Keratinocyte (primary cell): Measurements from ENCODE around the gene TRAK2. TPM values are rescaled to one million over a fixed set of nuclear protein-coding genes. Genes with fewer than 3 reads are reported as not detected.

ENCODE experiments used
- DNase-seq: peaks from one replicate; pipeline ENCODE4 v3.0.0-alpha.2; 2011; ENCODE audit warnings: low read depth, missing footprints, low spot score
- FAIRE-seq: peaks from 2 replicates; lab custom pipeline; 2011; peaks lifted over from hg19 to GRCh38; lab: Jason Lieb, UNC
- H2AFZ ChIP-seq: 2 replicates; pipeline ENCODE4 v1.6.0; 2012; ENCODE audit warnings: low read length, control low read depth, inconsistent platforms; ENCODE audit not compliant: control insufficient read depth
- H3K27ac ChIP-seq: 2 replicates; pipeline ENCODE4 v1.5.1; 2011; ENCODE audit warnings: low read length; ENCODE audit not compliant: control insufficient read depth, insufficient read depth
- H3K27me3 ChIP-seq: 3 replicates; pipeline ENCODE4 v1.6.0; 2011; ENCODE audit warnings: low read length; ENCODE audit not compliant: control insufficient read depth, insufficient read depth; ENCODE audit errors: extremely low read depth
- H3K36me3 ChIP-seq, 2 experiments: 2 replicates in 1 of 2; 3 replicates in 1 of 2; pipeline ENCODE4 v1.5.1; 2011; ENCODE audit warnings: low read length in 2 of 2, mild to moderate bottlenecking in 1 of 2; ENCODE audit not compliant: control insufficient read depth in 2 of 2, insufficient read depth in 2 of 2; ENCODE audit errors: extremely low read depth in 1 of 2
- H3K4me1 ChIP-seq: 3 replicates; pipeline ENCODE4 v1.5.1; 2011; ENCODE audit warnings: low read length; ENCODE audit not compliant: control insufficient read depth, insufficient read depth; ENCODE audit errors: extremely low read depth
- H3K4me2 ChIP-seq: 3 replicates; pipeline ENCODE4 v1.6.0; 2011; ENCODE audit warnings: low read depth, low read length; ENCODE audit not compliant: control insufficient read depth, insufficient read depth; ENCODE audit errors: extremely low read depth
- H3K4me3 ChIP-seq, 3 experiments: fragments of 200-600 bp in 1 of 3; sonication (generic) in 1 of 3; 2 replicates in 2 of 3; 3 replicates in 1 of 3; pipeline ENCODE4 v1.5.1; 2011 to 2016; ENCODE audit warnings: low read length in 3 of 3, mild to moderate bottlenecking in 3 of 3, control low read depth in 2 of 3, inconsistent platforms in 1 of 3, low read depth in 1 of 3, mixed read lengths in 1 of 3, mixed run types in 1 of 3, moderate library complexity in 1 of 3; ENCODE audit not compliant: control insufficient read depth in 2 of 3, insufficient read depth in 2 of 3; ENCODE audit errors: extremely low read depth in 1 of 3
- H3K79me2 ChIP-seq: 2 replicates; pipeline ENCODE4 v1.6.0; 2012; ENCODE audit warnings: low read length; ENCODE audit not compliant: control insufficient read depth, insufficient read depth
- H3K9ac ChIP-seq: 3 replicates; pipeline ENCODE4 v1.6.0; 2011; ENCODE audit warnings: low read length; ENCODE audit not compliant: control insufficient read depth, insufficient read depth; ENCODE audit errors: extremely low read depth
- H3K9me1 ChIP-seq: 3 replicates; pipeline ENCODE4 v1.6.0; 2011; ENCODE audit warnings: low read length; ENCODE audit not compliant: control insufficient read depth, insufficient read depth; ENCODE audit errors: extremely low read depth
- H3K9me3 ChIP-seq: 2 replicates; pipeline ENCODE4 v1.5.1; 2012; ENCODE audit warnings: low read depth, low read length; ENCODE audit not compliant: control insufficient read depth
- H4K20me1 ChIP-seq: 3 replicates; pipeline ENCODE4 v1.6.0; 2011; ENCODE audit warnings: low read length; ENCODE audit not compliant: control insufficient read depth, insufficient read depth; ENCODE audit errors: extremely low read depth
- CTCF ChIP-seq, 3 experiments: IDR thresholded peaks in 1 of 3; conservative IDR thresholded peaks in 1 of 3; optimal IDR thresholded peaks in 1 of 3; 2 replicates in 2 of 3; 3 replicates in 1 of 3; pipeline versions ENCODE3 to v1.5.1; 2011; ENCODE audit warnings: low read length in 3 of 3, mild to moderate bottlenecking in 3 of 3, moderate library complexity in 2 of 3, control low read depth in 1 of 3, inconsistent platforms in 1 of 3; ENCODE audit not compliant: insufficient read depth in 2 of 3; ENCODE audit errors: extremely low read depth in 1 of 3
- EZH2 ChIP-seq: IDR thresholded peaks from one replicate; pipeline ENCODE4 v1.6.1; 2012; ENCODE audit warnings: inconsistent platforms, mild to moderate bottlenecking, low read length, moderate library complexity
- dilution Hi-C: fragments of 300-500 bp; cut with MboI; formaldehyde crosslinking; loops from one replicate; pipeline ENCODE4 v1.7.0; 2020; ENCODE audit warnings: low sequenced_read_pairs; ENCODE audit not compliant: extremely low pct_ligation_motif_present
- polyA plus RNA-seq, 5 experiments: library from polyadenylated mRNA; depleted of rRNA in 3 of 5; stranded (reverse) in 3 of 5; stranded (forward) in 1 of 5; unstranded in 1 of 5; fragments of >200 nt; gene quantifications; 1 replicate in 1 of 5; 2 replicates in 3 of 5; 3 replicates in 1 of 5; pipeline versions ENCODE4 v1.2.1 to v1.2.3, GENCODE V29; 2011 to 2012; ENCODE audit warnings: missing spikeins in 2 of 5, low read depth in 1 of 5, low replicate concordance in 1 of 5

The TRAK2 gene
- polyA plus RNA-seq, 1 donor (not counting 4 experiments of a cell fraction or from before 2014, with no cell fraction given) = 12.9 TPM

GRCh38 chr2:201357221-201357620 lies 94.0 kb downstream of the TRAK2 start, which contains the start of gene FLACC1:
TSS of gene FLACC1 (minus strand) at chr2:201357345. CDS start at chr2:201351404, 5,941 bp downstream.
- DNase-seq (no peak), FAIRE-seq (no peak)
- no peaks in the 10 kb centered on the region for H3K9me3 ChIP-seq
- no peak within 1 kb of the TSS for H3K4me3 ChIP-seq
- peaks cover 4% of the 10 kb centered on the region for H3K4me1 ChIP-seq
- H3K79me2 ChIP-seq = no peaks in the 10 kb centered on the region
- no peaks in the 10 kb centered on the region for H4K20me1 ChIP-seq
- H3K9me1 ChIP-seq = no peaks in the 10 kb centered on the region
- no peak within 1 kb of the TSS for H3K9ac ChIP-seq
- TF ChIP-seq EZH2 (no peak), CTCF (optimal IDR thresholded peaks at IDR 0.05 in 1 of 3, IDR thresholded peaks at IDR 0.05 in 1 of 3, conservative IDR thresholded peaks at IDR 0.05 in 1 of 3; ENCODE audit: extremely low read depth in 1 of 3, insufficient read depth in 2 of 3, low read length in 3 of 3) (no peak)
- H3K36me3 ChIP-seq = no peaks in the 10 kb centered on the region
- H3K4me2 ChIP-seq = no peak within 1 kb of the TSS
- no peaks in the 10 kb centered on the region for H3K27me3 ChIP-seq
- H3K27ac ChIP-seq = no peak within 1 kb of the TSS
- dilution Hi-C loops = no loop called here
- H2AFZ ChIP-seq = no peak within 1 kb of the TSS

- Histone ChIP-seq H3K36me3 (no peaks in the 10 kb centered on the region), H4K20me1 (no peaks in the 10 kb centered on the region), H2AFZ (no peak overlapping the region), H3K9me3 (no peaks in the 10 kb centered on the region), H3K4me1 (no peaks in the 10 kb centered on the region), H3K27me3 (no peaks in the 10 kb centered on the region), H3K9me1 (no peaks in the 10 kb centered on the region), H3K4me2 (no peak overlapping the region), H3K27ac (no peak overlapping the region), H3K4me3 (no peak overlapping the region), H3K9ac (no peak overlapping the region), H3K79me2 (no peaks in the 10 kb centered on the region)
- DNase-seq = no peak
- dilution Hi-C loops = no loop called here
- no peak for FAIRE-seq
- TF ChIP-seq EZH2 (no peak), CTCF (optimal IDR thresholded peaks at IDR 0.05 in 1 of 3, IDR thresholded peaks at IDR 0.05 in 1 of 3, conservative IDR thresholded peaks at IDR 0.05 in 1 of 3; ENCODE audit: extremely low read depth in 1 of 3, insufficient read depth in 2 of 3, low read length in 3 of 3) (no peak)
Measured at GRCh38 chr2:201353116-201353515, 98.1 kb downstream of the TRAK2 start.
